ENCODE results near the gene CHST14. TPM values are rescaled to one million over a fixed set of nuclear protein-coding genes. Genes with fewer than 3 reads are reported as not detected.
A peak's percentile ranks its signal among the peaks of the same experiment; 100 is the strongest.

Gene CHST14
- total RNA-seq, 3 donors from 2014 or later (not counting 1 experiment from before 2014, with no cell fraction given) = 9.8 to 16.7 (median 12.9) TPM

GRCh38 chr15:40500568-40501330 is 30.0 kb downstream of the CHST14 start:
- DNase-seq (no peak), ATAC-seq (no peak)
- no peaks in the 10 kb centered on the region for H3K4me1 Mint-ChIP-seq
- Histone ChIP-seq H3K9me3 (ENCODE audit: control insufficient read depth, insufficient read depth, low read length) (no peaks in the 10 kb centered on the region), H3K36me3 (ENCODE audit: control insufficient read depth, insufficient read depth, low read length) (no peaks in the 10 kb centered on the region), H3K4me3 (ENCODE audit: low read length) (no peak overlapping the region), H3K27ac (ENCODE audit: low read length) (no peak overlapping the region), H3K27me3 (ENCODE audit: control insufficient read depth, insufficient read depth, low read length) (peaks cover 2% of the 10 kb centered on the region), H3K4me1 (ENCODE audit: control insufficient read depth, insufficient read depth, low read length) (no peaks in the 10 kb centered on the region)
- TF ChIP-seq CTCF (IDR thresholded peaks at IDR 0.05) = no peak
- no peak overlapping the region for H3K27ac Mint-ChIP-seq
- H3K9me3 Mint-ChIP-seq = no peaks in the 10 kb centered on the region
- no peaks in the 10 kb centered on the region for H3K36me3 Mint-ChIP-seq
- H3K4me3 Mint-ChIP-seq = no peak overlapping the region
- H3K27me3 Mint-ChIP-seq (ENCODE audit: low read depth in 2 of 2) = peaks cover 0 to 15% of the 10 kb centered on the region in 2 donors
- WGBS (ENCODE audit: insufficient coverage) = 88% methylated on average over 4 of the region's 4 CpGs
- intact Hi-C loops (cut with micrococcal nuclease) = no loop called here

GRCh38 chr15:40501487-40501886 is 30.7 kb downstream of the CHST14 start:
- Histone ChIP-seq H3K4me3 (ENCODE audit: low read length) (no peak overlapping the region), H3K27me3 (ENCODE audit: control insufficient read depth, insufficient read depth, low read length) (peaks cover 2% of the 10 kb centered on the region), H3K9me3 (ENCODE audit: control insufficient read depth, insufficient read depth, low read length) (no peaks in the 10 kb centered on the region), H3K36me3 (ENCODE audit: control insufficient read depth, insufficient read depth, low read length) (no peaks in the 10 kb centered on the region), H3K27ac (ENCODE audit: low read length) (no peak overlapping the region), H3K4me1 (ENCODE audit: control insufficient read depth, insufficient read depth, low read length) (no peaks in the 10 kb centered on the region)
- no peak for TF ChIP-seq CTCF (IDR thresholded peaks at IDR 0.05)
- Mint-ChIP-seq H3K4me3 (no peak overlapping the region), H3K9me3 (no peaks in the 10 kb centered on the region), H3K36me3 (no peaks in the 10 kb centered on the region), H3K27me3 (ENCODE audit: low read depth in 2 of 2) (peaks cover 3 to 16% of the 10 kb centered on the region in 2 donors), H3K4me1 (no peaks in the 10 kb centered on the region), H3K27ac (no peak overlapping the region)
- ATAC-seq (no peak), DNase-seq (no peak)
- WGBS (ENCODE audit: insufficient coverage) = 90% methylated on average over 5 of the region's 6 CpGs
- intact Hi-C loops (cut with micrococcal nuclease) = no loop called here

- peak; percentile 51 for TF ChIP-seq CTCF (IDR thresholded peaks at IDR 0.05)
- peaks cover 19% of the 10 kb centered on the region for H3K4me1 ChIP-seq (ENCODE audit: control insufficient read depth, insufficient read depth, low read length)
- peak overlapping the region; percentile 0 for H3K4me3 Mint-ChIP-seq
- no peak overlapping the region for H3K27ac ChIP-seq (ENCODE audit: low read length)
- no peaks in the 10 kb centered on the region for H3K36me3 Mint-ChIP-seq
- ATAC-seq (peak; percentile 67 to 83 (median 75)), DNase-seq (peak; percentile 44 to 74)
- H3K9me3 ChIP-seq (ENCODE audit: control insufficient read depth, insufficient read depth, low read length) = no peaks in the 10 kb centered on the region
- peaks cover 34 to 47% of the 10 kb centered on the region in 2 donors for H3K27me3 Mint-ChIP-seq (ENCODE audit: low read depth in 2 of 2)
- H3K36me3 ChIP-seq (ENCODE audit: control insufficient read depth, insufficient read depth, low read length) = no peaks in the 10 kb centered on the region
- H3K27me3 ChIP-seq (ENCODE audit: control insufficient read depth, insufficient read depth, low read length) = peaks cover 25% of the 10 kb centered on the region
- WGBS (ENCODE audit: insufficient coverage) = 4% methylated on average over 30 of the region's 30 CpGs
- intact Hi-C loops (cut with micrococcal nuclease) = loop anchor here (5.0 kb wide), 1 partner anchor 65 kb away; the partner anchor contains the start of gene BAHD1
- no peaks in the 10 kb centered on the region for H3K9me3 Mint-ChIP-seq
- no peak overlapping the region for H3K27ac Mint-ChIP-seq
- no peak overlapping the region for H3K4me3 ChIP-seq (ENCODE audit: low read length)
- peaks cover 24 to 25% of the 10 kb centered on the region in 2 donors for H3K4me1 Mint-ChIP-seq
Measured at GRCh38 chr15:40506964-40507571, 36.3 kb downstream of the CHST14 start.

Measured in natural killer cell (primary cell).